Measurements from ENCODE around the gene AQP7. TPM values are rescaled to one million over a fixed set of nuclear protein-coding genes. Genes with fewer than 3 reads are reported as not detected.
A peak's percentile ranks its signal among the peaks of the same experiment; 100 is the strongest.
"Not testable (repeated sequence)": the region's sequence is repeated elsewhere in the genome, so short reads cannot be mapped to it uniquely, and the experiment has no call there.

The AQP7 gene
- total RNA-seq, 1 experiment from 2014 or later, result not detected

DNA sequence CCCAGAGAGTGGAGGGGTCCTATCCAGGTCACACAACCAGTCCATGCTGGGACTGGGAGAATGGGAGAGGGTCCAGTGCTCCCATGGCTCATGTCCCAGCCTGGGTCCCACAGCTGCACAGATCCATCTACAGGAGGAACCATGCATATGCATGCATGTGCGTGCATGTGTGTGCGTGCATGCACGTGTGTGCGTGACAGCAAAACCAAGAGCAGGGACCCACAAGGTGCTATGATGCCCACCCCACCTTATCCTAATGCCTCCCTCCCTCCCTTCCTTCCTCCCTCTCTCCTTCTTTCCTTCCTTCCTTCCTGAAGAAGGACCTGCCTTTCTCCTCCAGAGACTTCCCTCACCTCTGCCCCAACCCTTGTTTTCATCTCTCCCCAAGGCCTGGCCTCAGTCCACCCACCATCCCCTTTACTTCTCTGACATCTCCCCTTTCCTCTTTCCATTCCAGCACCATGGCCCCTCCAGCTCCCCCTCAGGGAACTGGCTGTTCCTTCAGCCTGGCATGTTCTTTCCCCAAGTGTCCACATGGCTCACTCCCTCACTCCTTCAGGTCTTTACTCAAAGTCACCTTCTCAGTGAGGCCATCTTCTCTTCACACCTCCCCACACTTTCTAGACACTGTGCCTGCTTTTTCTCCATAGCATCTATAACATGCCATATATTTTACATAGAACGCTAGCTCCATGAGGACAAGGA is 21.8 kb downstream of the AQP7 start:
- H3K27me3 ChIP-seq (replicated peaks), result no peaks in the 10 kb centered on the region
- H3K36me3 ChIP-seq, result no peaks in the 10 kb centered on the region
- no peak for DNase-seq (ENCODE audit: low read depth in 1 of 2, low spot score in 2 of 2)
- no peaks in the 10 kb centered on the region for H3K9me3 ChIP-seq (replicated peaks)
- H3K4me1 ChIP-seq (replicated peaks), result no peaks in the 10 kb centered on the region
- no peak overlapping the region for H3K4me3 ChIP-seq
- no peak overlapping the region for H3K27ac ChIP-seq

GRCh38 chr9:33379666-33380389 is 22.5 kb downstream of the AQP7 start:
- Histone ChIP-seq H3K27ac (no peak overlapping the region), H3K27me3 (replicated peaks) (no peaks in the 10 kb centered on the region), H3K4me1 (replicated peaks) (no peaks in the 10 kb centered on the region), H3K9me3 (replicated peaks) (no peaks in the 10 kb centered on the region), H3K4me3 (no peak overlapping the region), H3K36me3 (no peaks in the 10 kb centered on the region)
- no peak for DNase-seq (ENCODE audit: low read depth in 1 of 2, low spot score in 2 of 2)

GRCh38 chr9:33378121-33378795 is 24.1 kb downstream of the AQP7 start:
- H3K27ac ChIP-seq, result no peak overlapping the region
- no peak for DNase-seq (ENCODE audit: low read depth in 1 of 2, low spot score in 2 of 2)
- no peak overlapping the region for H3K4me3 ChIP-seq
- no peaks in the 10 kb centered on the region for H3K4me1 ChIP-seq (replicated peaks)
- no peaks in the 10 kb centered on the region for H3K27me3 ChIP-seq (replicated peaks)
- H3K9me3 ChIP-seq (replicated peaks), result no peaks in the 10 kb centered on the region
- no peaks in the 10 kb centered on the region for H3K36me3 ChIP-seq

- Histone ChIP-seq H3K36me3 (no peaks in the 10 kb centered on the region), H3K9me3 (replicated peaks) (no peaks in the 10 kb centered on the region), H3K4me1 (replicated peaks) (no peaks in the 10 kb centered on the region), H3K27ac (no peak overlapping the region), H3K27me3 (replicated peaks) (no peaks in the 10 kb centered on the region), H3K4me3 (no peak overlapping the region)
- no peak for DNase-seq (ENCODE audit: low read depth in 1 of 2, low spot score in 2 of 2)
Observed at GRCh38 chr9:33377089-33377715, 25.2 kb downstream of the AQP7 start.

DNA sequence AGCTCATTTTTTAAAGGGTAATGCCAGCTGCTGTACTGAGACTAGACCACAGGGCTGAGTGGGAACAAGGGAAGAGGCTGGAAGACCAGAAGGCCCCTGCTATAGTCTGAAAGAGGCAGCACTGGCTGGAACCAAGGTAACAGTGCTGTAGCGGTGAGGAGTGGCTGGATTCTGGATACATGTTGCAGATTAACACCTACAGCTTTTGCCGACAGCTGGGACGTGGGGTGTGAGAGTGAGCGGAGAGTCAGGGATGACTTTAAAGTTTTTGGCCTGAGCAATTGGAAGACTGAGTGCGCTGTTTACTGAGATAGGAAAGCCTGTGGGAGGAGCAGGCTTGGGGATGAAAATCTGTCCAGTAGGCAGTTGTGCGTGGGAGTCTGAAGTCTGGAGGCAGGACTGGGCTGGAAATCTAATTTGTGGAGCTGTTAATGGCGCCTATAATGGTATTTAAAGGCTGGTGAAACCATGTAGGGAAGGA is 26.5 kb downstream of the AQP7 start:
- Histone ChIP-seq H3K27me3 (replicated peaks) (no peaks in the 10 kb centered on the region), H3K27ac (no peak overlapping the region), H3K4me1 (replicated peaks) (no peaks in the 10 kb centered on the region), H3K9me3 (replicated peaks) (no peaks in the 10 kb centered on the region), H3K36me3 (no peaks in the 10 kb centered on the region), H3K4me3 (no peak overlapping the region)
- no peak for DNase-seq (ENCODE audit: low read depth in 1 of 2, low spot score in 2 of 2)

GRCh38 chr9:33375238-33375840 is 27.0 kb downstream of the AQP7 start:
- Histone ChIP-seq H3K27me3 (replicated peaks) (no peaks in the 10 kb centered on the region), H3K36me3 (no peaks in the 10 kb centered on the region; the same call in 1 of the 2 replicates), H3K9me3 (replicated peaks) (no peaks in the 10 kb centered on the region), H3K4me1 (replicated peaks) (no peaks in the 10 kb centered on the region), H3K4me3 (no peak overlapping the region), H3K27ac (no peak overlapping the region)
- DNase-seq (ENCODE audit: low read depth in 1 of 2, low spot score in 2 of 2), result no peak

- H3K9me3 ChIP-seq (replicated peaks), result no peaks in the 10 kb centered on the region
- no peaks in the 10 kb centered on the region; the same call in 1 of the 2 replicates for H3K36me3 ChIP-seq
- H3K27ac ChIP-seq, result no peak overlapping the region
- H3K4me1 ChIP-seq (replicated peaks), result no peaks in the 10 kb centered on the region
- H3K4me3 ChIP-seq, result no peak overlapping the region
- DNase-seq (ENCODE audit: low read depth in 1 of 2, low spot score in 2 of 2), result peak; percentile 27 to 52
- no peaks in the 10 kb centered on the region for H3K27me3 ChIP-seq (replicated peaks)
Observed at GRCh38 chr9:33374634-33375237, 27.6 kb downstream of the AQP7 start.

DNA sequence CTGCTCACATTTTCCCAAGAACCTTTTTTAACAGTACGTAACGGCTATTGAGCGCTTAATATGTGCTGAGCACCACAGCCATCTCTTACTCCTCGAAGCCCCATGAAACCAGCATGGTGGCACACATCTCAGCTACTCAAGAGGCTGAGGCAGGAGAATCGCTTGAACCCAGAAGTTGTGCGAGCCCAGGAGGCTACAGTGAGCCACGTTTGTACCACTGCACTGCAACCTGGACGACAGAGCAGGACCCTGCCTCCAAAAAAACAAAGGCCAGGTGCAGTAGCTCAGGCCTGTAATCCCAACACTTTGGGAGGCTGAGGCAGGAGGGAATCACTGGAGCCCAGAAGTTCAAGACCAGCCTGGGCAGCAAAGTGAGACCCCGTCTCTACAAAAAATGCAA is 28.2 kb downstream of the AQP7 start:
- no peaks in the 10 kb centered on the region for H3K27me3 ChIP-seq (replicated peaks)
- DNase-seq (ENCODE audit: low read depth in 1 of 2, low spot score in 2 of 2), result no peak
- no peak overlapping the region for H3K4me3 ChIP-seq
- H3K36me3 ChIP-seq, result no peaks in the 10 kb centered on the region; the same call in 1 of the 2 replicates
- H3K4me1 ChIP-seq (replicated peaks), result no peaks in the 10 kb centered on the region
- no peaks in the 10 kb centered on the region for H3K9me3 ChIP-seq (replicated peaks)
- H3K27ac ChIP-seq, result no peak overlapping the region

- Histone ChIP-seq H3K4me1 (replicated peaks) (no peaks in the 10 kb centered on the region), H3K9me3 (replicated peaks) (no peaks in the 10 kb centered on the region), H3K27me3 (replicated peaks) (no peaks in the 10 kb centered on the region), H3K27ac (no peak overlapping the region), H3K36me3 (no peaks in the 10 kb centered on the region; the same call in 1 of the 2 replicates), H3K4me3 (no peak overlapping the region)
- no peak for DNase-seq (ENCODE audit: low read depth in 1 of 2, low spot score in 2 of 2)
Observed at GRCh38 chr9:33372900-33373299, 29.5 kb downstream of the AQP7 start.

DNA sequence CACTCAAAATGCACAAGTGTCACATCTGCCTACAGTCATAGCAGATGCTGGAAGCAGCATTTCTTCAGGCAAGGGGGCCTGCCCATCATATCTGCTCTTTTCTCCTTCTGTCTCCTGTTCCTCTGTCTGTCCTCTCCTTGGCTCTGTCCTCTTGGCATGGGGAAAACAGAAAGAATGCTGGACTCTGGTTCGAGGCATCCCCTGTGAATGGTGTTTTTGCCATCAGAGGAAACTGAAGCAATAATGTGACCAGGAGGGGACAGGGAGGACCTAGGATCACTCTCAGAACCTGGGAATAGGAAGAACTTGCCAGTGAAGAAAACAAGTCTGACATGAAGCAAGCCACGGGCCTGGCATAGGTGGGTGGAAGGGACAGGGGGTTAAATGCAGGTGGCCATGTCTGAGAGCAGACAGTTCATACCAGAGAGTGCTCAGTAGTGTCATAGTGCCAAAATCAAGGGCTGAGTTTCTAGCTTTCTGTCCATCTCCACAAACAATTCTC is 35.3 kb downstream of the AQP7 start:
- Histone ChIP-seq H3K9me3 (replicated peaks) (no peaks in the 10 kb centered on the region), H3K27ac (no peak overlapping the region), H3K4me3 (no peak overlapping the region), H3K4me1 (replicated peaks) (no peaks in the 10 kb centered on the region), H3K27me3 (replicated peaks) (no peaks in the 10 kb centered on the region), H3K36me3 (no peaks in the 10 kb centered on the region; the same call in 1 of the 2 replicates)
- DNase-seq (ENCODE audit: low read depth in 1 of 2, low spot score in 2 of 2), result no peak

- not testable (repeated sequence) for H3K27me3 ChIP-seq (replicated peaks); H3K4me1 ChIP-seq (replicated peaks); H3K4me3 ChIP-seq; H3K27ac ChIP-seq; DNase-seq (ENCODE audit: low read depth in 1 of 2, low spot score in 2 of 2); H3K9me3 ChIP-seq (replicated peaks); H3K36me3 ChIP-seq
Observed at GRCh38 chr9:33364814-33365213, 37.6 kb downstream of the AQP7 start.

GRCh38 chr9:33364127-33364526 is 38.2 kb downstream of the AQP7 start:
- H3K36me3 ChIP-seq, result no peaks in the 10 kb centered on the region
- H3K9me3 ChIP-seq (replicated peaks), result no peaks in the 10 kb centered on the region

GRCh38 chr9:33358641-33359040 is 43.7 kb downstream of the AQP7 start:
- H3K27ac ChIP-seq; H3K4me1 ChIP-seq (replicated peaks); H3K9me3 ChIP-seq (replicated peaks); H3K4me3 ChIP-seq; DNase-seq (ENCODE audit: low read depth in 1 of 2, low spot score in 2 of 2); H3K36me3 ChIP-seq; H3K27me3 ChIP-seq (replicated peaks): not testable (repeated sequence)

More at GRCh38 chr9:33364127-33364526, 38.2 kb downstream of the AQP7 start:
- Histone ChIP-seq H3K4me1 (replicated peaks) (no peaks in the 10 kb centered on the region), H3K4me3 (no peak overlapping the region), H3K27ac (no peak overlapping the region), H3K27me3 (replicated peaks) (no peaks in the 10 kb centered on the region)
- DNase-seq (ENCODE audit: low read depth in 1 of 2, low spot score in 2 of 2), result no peak

Measured in SJSA1 (cell line).